Activated CD4-positive, CD25-positive, alpha-beta regulatory T cell treated with anti-CD3 and anti-CD28 coated beads, Interleukin-2, amount 50 U/mL, for 72 hours (primary cell): Measurements from ENCODE around the gene IQCK.

Experiments
- DNase-seq: peaks from one replicate; pipeline ENCODE4 v3.0.0; 2021

Gene IQCK

GRCh38 chr16:19722269-19722952 lies 4.3 kb downstream of the IQCK start:
- DNase-seq: no peak

GRCh38 chr16:19722981-19723380 lies 4.9 kb downstream of the IQCK start:
- no peak for DNase-seq

DNA sequence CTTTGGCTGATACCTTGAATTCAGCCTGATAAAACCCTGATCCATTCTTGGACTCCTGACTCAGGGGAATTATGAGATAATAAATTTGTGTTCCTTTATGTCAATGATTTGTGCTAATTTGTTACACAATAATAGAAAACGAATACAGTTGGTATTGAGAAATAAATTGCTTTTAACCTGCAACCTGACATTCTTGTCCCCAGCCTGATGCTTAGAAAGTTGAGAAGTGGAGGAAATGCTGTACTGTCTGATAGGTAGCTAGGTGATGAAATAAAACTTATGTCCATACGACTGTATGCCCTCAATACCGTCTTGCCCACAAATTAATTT lies 10.5 kb downstream of the IQCK start:
- no peak for DNase-seq

DNA sequence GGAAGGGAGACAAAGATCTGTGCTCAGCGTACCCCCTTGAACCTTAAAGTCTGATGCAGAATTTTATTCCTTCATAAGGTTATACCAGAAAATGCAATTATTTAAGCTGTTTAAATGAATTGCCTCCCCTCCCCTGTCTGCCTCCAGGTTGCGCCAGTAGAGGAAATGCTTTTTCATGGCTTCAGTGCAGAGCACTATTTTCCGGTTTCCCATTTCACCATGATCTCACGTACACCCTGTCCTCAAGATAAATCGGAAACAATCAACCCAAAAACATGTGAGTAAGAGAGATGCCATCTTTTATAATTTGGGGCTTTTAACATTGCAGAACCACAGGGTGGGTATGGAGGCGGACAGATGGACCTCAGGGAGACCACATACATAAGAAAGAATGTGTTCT lies 15.5 kb downstream of the IQCK start:
- DNase-seq: no peak

DNA sequence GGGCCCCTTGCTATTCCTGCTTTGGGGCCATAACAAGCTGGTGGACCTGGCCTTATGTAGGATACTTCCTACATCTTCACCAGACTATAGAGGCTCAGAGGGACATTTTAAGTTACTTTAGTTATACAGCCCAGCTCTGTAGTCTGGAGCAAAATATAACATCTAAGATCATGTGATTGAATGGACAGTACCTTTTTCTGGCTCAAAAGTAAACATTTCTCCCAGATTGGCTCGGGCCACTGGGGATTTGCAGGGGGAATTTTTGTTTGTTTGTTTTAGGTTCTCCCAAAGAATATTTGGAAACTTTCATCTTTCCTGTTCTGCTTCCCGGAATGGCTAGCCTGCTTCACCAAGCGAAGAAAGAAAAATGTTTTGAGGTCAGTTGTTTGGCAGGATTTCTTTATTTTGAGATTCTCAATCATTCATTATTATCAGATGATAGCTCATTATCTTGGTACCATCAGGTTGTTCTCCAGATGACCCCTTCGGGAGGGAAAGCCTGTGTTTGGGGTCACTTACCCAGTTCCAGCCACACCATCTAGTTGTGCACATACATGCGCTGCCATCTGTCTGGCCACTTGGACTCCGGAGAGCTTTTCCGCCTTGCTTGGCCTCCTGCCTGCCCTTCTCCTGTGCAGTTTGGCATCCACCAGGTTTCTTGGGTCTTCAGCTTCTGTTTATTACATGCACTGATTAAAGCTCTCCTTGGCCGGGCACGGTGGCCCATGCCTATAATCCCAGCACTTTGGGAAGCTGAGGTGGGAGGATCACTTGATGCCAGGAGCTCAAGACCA lies 17.2 kb downstream of the IQCK start:
- DNase-seq: no peak

GRCh38 chr16:19737306-19738038 lies 19.4 kb downstream of the IQCK start:
- no peak for DNase-seq

GRCh38 chr16:19741354-19741753 lies 23.3 kb downstream of the IQCK start:
- DNase-seq: no peak

- DNase-seq: no peak
These were observed 25.7 kb downstream of the IQCK start for GRCh38 chr16:19743816-19744159.

DNA sequence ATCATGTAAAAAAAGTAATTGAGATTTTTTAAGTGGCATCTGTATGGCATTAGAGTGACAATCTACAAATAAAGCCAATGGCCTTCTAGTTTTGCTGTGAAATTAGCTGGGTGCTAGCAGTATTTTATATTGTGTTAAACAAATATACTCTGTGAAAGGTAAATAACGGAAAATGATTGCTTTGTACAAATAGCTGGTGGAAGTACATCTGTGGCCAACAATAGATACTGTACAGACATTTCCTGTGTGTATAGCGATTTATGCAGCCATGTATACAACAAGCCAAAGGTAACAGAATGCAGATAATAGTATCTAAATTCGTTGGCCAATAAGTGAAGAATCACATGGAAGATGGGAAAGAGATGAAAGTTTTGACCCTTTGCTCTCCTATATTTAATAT lies 26.6 kb downstream of the IQCK start:
- DNase-seq: no peak

DNA sequence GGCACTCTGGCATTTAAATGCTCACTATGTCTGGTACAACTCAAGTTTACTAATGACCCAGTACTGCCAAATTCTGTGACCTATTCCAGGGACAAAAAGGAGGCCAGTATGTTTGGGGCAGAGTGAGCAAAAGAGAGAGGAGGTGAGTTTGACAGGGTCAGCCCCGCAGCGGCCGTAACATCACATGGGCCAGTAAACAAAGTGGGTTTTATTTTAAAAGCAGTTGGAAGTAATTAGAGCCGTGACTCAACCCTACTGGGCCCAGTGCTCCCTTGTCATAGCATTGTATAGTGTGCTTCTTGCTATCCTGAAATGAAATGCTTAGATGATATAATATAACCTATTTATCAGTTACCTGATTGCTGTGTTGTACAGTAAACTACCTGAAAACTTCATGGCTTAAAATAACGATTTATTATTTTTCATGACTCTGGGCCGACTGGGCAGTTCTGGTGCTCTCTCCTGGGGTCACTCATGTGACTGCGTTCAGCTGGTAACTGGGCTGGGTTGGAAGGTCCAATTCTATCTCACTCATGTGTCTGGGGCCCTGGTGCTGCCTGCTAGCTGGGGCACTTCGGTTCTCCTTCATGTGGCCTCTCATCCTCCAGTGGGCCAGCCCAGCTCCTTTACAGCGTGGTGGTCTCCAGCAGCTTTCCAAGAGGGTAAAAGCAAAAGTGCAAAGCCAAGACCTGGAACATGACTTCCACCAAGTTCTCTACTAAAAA lies 27.4 kb downstream of the IQCK start:
- no peak for DNase-seq

DNA sequence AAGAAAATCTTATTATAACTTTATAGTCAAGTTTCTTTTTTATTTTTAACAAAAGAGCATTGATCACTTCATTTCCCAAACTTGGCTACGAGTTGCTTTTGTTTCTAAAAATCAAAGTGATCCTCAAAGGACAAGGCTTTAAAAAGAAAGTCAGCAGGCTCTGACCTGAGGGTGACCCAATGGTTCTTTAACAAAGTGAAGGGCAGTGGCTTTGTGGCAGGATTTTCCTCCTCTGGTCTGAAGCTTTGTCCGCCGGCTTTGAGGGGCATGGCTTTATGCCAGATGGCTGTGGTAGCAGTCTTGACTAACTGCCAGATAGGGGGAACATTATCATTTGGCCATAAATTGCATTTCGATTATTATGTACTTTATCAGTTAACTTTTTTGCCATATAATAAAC lies 28.5 kb downstream of the IQCK start:
- DNase-seq: no peak

- DNase-seq: no peak
These were observed 30.5 kb downstream of the IQCK start for GRCh38 chr16:19748389-19749168.

DNA sequence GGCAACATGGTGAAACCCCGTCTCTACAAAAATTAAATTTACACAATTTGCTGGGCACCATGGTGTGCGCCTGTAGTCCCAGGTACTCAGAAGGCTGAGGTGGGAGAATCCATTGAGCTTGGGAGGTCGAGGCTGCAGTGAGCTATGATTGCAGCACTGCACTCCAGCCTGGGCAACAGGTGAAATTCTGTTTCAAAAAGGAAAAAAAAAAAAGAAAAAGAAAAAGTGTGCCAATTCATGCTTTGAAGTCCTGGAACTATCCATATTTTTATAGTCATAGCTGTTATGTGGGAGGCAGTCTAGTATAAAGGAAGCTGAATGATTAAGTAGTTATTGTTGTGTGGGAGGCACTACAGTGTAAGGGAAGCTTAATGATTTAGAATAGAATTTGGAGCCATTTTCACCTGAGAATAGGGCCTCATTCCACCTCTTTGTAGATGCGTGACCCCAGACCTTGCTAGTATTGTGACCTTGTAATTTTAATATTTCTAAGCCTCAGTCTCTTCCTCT lies 31.6 kb downstream of the IQCK start:
- DNase-seq: no peak

- no peak for DNase-seq
These were observed 33.7 kb downstream of the IQCK start for GRCh38 chr16:19751478-19752385.

DNA sequence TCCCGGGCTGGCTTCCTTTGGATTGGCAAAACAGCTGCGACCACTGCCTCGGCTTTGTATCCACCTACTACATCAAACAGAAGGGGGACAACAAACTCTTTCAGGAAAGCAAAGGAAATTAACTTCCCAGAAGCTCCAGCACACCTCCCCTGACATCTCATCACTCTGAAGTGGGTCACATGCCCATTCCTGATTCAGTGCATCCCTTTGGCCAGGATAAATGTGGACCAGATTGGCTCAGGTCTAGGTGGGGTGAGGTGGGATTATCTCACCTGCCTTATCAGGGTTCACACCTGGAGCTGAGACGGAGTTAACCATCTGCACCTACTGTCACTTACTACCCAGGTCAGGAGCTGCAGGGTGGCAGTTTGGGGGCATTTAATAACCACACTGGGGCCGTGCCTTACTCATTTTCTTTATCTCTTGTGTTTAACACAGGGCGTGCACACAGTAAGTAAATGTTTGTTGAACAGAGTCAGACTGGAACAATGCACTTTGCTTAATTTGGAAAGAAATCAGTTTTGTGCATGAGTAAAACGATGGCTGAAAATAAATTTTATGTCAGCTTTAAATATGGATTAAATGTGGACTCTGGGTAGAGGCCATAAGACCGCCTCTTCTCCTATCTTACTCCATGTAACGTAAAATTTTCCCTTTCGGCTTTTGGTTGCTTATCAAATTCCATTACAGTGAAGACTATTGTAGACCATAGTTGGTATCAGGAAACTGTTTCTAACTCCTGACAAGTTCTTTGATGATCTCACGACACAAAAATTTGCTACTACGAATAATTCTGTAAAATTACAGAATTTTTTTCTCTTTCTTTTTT lies 36.0 kb downstream of the IQCK start:
- no peak for DNase-seq

DNA sequence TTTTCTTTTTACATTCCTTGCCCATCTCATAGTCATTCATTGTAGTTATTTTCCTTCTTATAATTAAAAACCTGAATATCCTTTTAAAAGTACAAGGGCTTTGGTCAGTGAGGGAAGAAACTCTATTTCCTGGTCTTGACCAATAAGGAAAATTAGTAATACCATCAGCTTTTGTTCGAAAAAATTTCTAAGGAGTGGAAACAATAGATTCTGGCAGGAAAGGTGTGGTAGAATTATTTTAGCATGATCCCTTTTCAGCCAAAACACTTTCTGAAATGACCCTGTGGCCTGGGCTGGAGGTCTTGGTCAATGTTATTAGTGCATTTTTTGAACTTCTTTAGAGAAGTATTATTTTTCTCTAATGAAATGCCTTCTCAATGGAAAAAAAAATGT lies 36.6 kb downstream of the IQCK start:
- no peak for DNase-seq

- DNase-seq: no peak
These were observed 37.2 kb downstream of the IQCK start for GRCh38 chr16:19755268-19755667.

DNA sequence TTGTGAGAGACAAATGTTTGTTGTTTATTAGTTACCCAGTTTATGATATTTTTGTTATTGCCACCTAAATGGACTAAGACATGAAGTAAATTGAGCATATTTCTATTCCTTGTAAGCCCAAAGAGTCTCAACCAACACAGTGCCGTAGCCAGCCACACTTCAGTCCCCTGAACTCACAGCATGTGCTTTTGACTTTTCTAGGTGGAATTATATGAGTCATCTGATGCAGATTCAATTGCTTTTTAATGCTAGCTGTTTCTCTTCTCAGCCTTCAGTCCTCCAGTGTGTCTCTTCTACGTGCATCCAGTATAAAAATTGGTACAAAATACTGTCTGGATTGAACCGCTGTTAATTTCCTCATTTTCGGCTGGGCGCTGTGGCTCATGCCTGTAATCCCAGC lies 39.0 kb downstream of the IQCK start:
- DNase-seq: no peak

GRCh38 chr16:19757762-19758595 lies 39.9 kb downstream of the IQCK start:
- DNase-seq: no peak
